ENCODE data around the gene PLEKHG4B. TPM values are rescaled to one million over a fixed set of nuclear protein-coding genes. Genes with fewer than 3 reads are reported as not detected.
"Not testable (repeated sequence)": the region's sequence is repeated elsewhere in the genome, so short reads cannot be mapped to it uniquely, and the experiment has no call there.

The PLEKHG4B gene
- total and polyA plus RNA-seq, 2 of the 8 experiments (the other 6 are each of a cell fraction or from before 2014, with no cell fraction given), result 31.1 to 43.6 TPM

DNA sequence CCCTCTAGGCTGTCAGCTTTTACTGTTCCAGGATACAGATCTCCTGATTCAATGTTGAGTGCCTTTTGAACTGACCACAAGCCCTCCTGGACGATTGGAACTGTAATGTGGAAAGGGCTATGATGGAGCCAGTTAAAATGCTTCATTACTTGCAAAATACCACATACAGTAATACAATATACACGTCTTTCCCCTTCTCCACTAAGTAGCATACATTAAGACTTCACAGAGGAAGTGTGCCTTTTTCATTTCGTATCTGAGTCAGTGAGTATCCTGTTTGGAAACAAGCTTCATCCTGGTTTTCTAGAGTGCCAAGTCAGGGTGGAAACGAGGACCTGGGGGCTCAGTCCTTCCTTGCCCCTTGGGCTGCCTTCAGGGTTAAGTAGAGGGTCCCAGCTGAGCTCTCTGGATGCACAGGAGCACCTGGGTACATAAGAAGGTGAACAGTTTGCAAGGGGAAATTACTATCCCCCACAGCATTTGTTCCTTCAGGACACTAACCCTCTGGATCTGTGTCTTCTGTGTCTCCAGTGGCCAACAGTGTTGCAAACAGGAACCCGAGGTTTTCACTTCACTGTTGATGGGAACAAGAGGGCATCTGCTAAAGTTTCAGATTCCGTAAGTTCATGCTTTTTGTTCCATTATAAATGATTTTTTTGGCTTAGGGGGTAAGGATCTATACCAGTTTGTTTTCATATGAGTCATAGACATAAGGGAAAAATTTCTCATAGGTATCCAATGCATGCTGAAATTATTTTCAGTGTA, 131.2 kb downstream of the PLEKHG4B start:
- H2BK20ac ChIP-seq (ENCODE audit: low read length); H3K23ac ChIP-seq (ENCODE audit: insufficient read length); H3K27me3 ChIP-seq (replicated peaks in 1 of 4; ENCODE audit: control insufficient read depth in 3 of 4, extremely low read depth in 1 of 4, insufficient read depth in 3 of 4, low read length in 3 of 4); DNase-seq (ENCODE audit: low read depth in 1 of 2, low spot score in 2 of 2); H2BK12ac ChIP-seq (ENCODE audit: low read depth, low read length); H4K5ac ChIP-seq (ENCODE audit: insufficient read length, low read depth, low read length); H3K9me3 ChIP-seq (ENCODE audit: insufficient read depth in 2 of 2, low read depth in 1 of 2, low read length in 1 of 2); H3K14ac ChIP-seq (ENCODE audit: insufficient read length); H3K79me1 ChIP-seq (ENCODE audit: low read depth, low read length); H3K56ac ChIP-seq (replicated peaks; ENCODE audit: insufficient read length, low read depth, low read length); H4K91ac ChIP-seq (replicated peaks; ENCODE audit: insufficient read length, low read length); H3K18ac ChIP-seq (ENCODE audit: extremely low read depth, low read length); H4K20me1 ChIP-seq (replicated peaks in 1 of 2; ENCODE audit: control insufficient read depth in 1 of 2, insufficient read depth in 2 of 2, low read length in 2 of 2); H3K23me2 ChIP-seq (ENCODE audit: low read depth, low read length); POLR2A ChIA-PET (ENCODE audit: partially characterized antibody); H2AK5ac ChIP-seq (ENCODE audit: low read depth, low read length); FAIRE-seq; H4K8ac ChIP-seq (ENCODE audit: extremely low read depth, insufficient read depth, low read length); CTCF ChIA-PET (ENCODE audit: partially characterized antibody); H3K27ac ChIP-seq (ENCODE audit: low read depth, low read length); H3K4me2 ChIP-seq (ENCODE audit: insufficient read depth in 1 of 2, low read depth in 2 of 2, low read length in 2 of 2); H3K4ac ChIP-seq (replicated peaks; ENCODE audit: insufficient read length, low read depth, low read length); H3K9ac ChIP-seq (replicated peaks in 1 of 4; ENCODE audit: extremely low read depth in 1 of 4, low read depth in 3 of 4, low read length in 3 of 4); H2BK15ac ChIP-seq (ENCODE audit: low read length); H3K4me1 ChIP-seq (replicated peaks in 1 of 4; ENCODE audit: control insufficient read depth in 3 of 4, insufficient read depth in 4 of 4, low read length in 3 of 4); H3K4me3 ChIP-seq (ENCODE audit: extremely low read depth in 1 of 4, insufficient read depth in 2 of 4, low read depth in 3 of 4, low read length in 4 of 4); H2AFZ ChIP-seq (ENCODE audit: low read length); H2BK5ac ChIP-seq (ENCODE audit: low read depth, low read length); H2BK120ac ChIP-seq (replicated peaks; ENCODE audit: low read depth, low read length): not testable (repeated sequence)
- H3K79me2 ChIP-seq (ENCODE audit: control insufficient read depth in 1 of 2, insufficient read depth in 2 of 2, low read length in 2 of 2), result peaks cover 3 to 46% of the 10 kb centered on the region in 2 experiments; a peak in 3 of 4 replicates
- peaks cover 12 to 32% (median 24%) of the 10 kb centered on the region in 4 experiments for H3K36me3 ChIP-seq (ENCODE audit: control insufficient read depth in 2 of 4, insufficient read depth in 4 of 4, low read length in 3 of 4)
- 86% methylated on average over 6 of the region's 6 CpGs; no CpG with 5 or more reads in 1 of the 2 experiments for WGBS, 2 experiments (ENCODE audit: extremely low coverage in 1 of 2, insufficient coverage in 1 of 2, insufficient read length in 1 of 2, insufficient replicate concordance in 2 of 2, low coverage in 1 of 2, low lambda C conversion rate in 2 of 2, missing lambda C conversion rate in 1 of 2)
